ENCODE measurements around the gene POLD4.

DNA sequence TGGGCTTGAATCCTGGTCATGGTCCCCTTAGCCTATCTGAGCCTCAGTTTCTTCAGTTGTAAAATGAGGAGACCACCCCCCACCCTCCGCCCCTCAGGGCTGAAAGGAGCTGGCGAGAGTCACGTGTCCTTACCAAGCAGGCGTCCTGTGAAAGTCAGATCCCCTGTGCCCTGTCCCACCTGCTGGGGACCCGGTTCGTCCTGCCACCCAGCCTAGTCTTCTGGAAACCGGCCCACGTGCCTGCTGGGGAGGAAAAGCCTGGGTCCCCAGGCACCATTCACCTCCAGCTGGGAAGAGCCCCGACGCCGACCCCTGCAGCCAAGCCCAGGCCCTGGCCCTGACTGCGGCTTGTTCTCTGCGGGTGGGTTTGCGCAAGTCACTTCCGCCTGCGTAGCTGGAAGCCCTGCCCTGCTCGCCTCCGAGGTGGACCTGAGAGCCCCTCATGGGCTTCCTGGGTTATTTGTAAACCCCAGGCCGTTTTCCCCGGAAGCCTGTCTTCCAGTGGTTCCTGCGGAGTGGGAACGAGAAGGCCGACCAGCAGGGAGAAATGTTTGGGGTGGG, 50.7 kb downstream of the POLD4 start:
- no peak for TF ChIP-seq POLR2A (IDR thresholded peaks at IDR 0.05)
- TF ChIP-seq, protein P1, sequence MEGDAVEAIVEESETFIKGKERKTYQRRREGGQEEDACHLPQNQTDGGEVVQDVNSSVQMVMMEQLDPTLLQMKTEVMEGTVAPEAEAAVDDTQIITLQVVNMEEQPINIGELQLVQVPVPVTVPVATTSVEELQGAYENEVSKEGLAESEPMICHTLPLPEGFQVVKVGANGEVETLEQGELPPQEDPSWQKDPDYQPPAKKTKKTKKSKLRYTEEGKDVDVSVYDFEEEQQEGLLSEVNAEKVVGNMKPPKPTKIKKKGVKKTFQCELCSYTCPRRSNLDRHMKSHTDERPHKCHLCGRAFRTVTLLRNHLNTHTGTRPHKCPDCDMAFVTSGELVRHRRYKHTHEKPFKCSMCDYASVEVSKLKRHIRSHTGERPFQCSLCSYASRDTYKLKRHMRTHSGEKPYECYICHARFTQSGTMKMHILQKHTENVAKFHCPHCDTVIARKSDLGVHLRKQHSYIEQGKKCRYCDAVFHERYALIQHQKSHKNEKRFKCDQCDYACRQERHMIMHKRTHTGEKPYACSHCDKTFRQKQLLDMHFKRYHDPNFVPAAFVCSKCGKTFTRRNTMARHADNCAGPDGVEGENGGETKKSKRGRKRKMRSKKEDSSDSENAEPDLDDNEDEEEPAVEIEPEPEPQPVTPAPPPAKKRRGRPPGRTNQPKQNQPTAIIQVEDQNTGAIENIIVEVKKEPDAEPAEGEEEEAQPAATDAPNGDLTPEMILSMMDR (IDR thresholded peaks at IDR 0.05) = no peak
